Suprapubic skin (tissue), 4 donors: Measurements from ENCODE around the gene ATP6AP1. TPM values are rescaled to one million over a fixed set of nuclear protein-coding genes. Genes with fewer than 3 reads are reported as not detected.

Experiments used
- DNase-seq, 2 donors: peaks; one replicate each; pipeline ENCODE4 v3.0.0-alpha.2; 2019; ENCODE audit warnings: low spot score in 2 of 2
- H3K27ac ChIP-seq: fragments of 200-600 bp; sonication (generic); one replicate; pipeline ENCODE4 v1.5.1; 2019
- H3K27me3 ChIP-seq: fragments of 200-600 bp; sonication (generic); one replicate; pipeline ENCODE4 v1.5.1; 2019
- H3K36me3 ChIP-seq: fragments of 200-600 bp; sonication (generic); one replicate; pipeline ENCODE4 v1.5.1; 2019
- H3K4me1 ChIP-seq: fragments of 200-600 bp; sonication (generic); one replicate; pipeline ENCODE4 v1.5.1; 2019
- H3K4me3 ChIP-seq: fragments of 200-600 bp; sonication (generic); one replicate; pipeline ENCODE4 v1.5.1; 2019; ENCODE audit warnings: mild to moderate bottlenecking
- H3K9me3 ChIP-seq: fragments of 200-600 bp; sonication (generic); one replicate; pipeline ENCODE4 v1.5.1; 2019
- EP300 ChIP-seq: sonication (generic); formaldehyde crosslinking; IDR thresholded peaks from one replicate; pipeline ENCODE4 v1.6.1; 2017; ENCODE audit warnings: antibody characterized with exemption
- POLR2A ChIP-seq, 2 donors: fragments of 450-650 bp; IDR thresholded peaks; one replicate each; pipeline ENCODE4 v1.6.1; 2017; ENCODE audit warnings: antibody characterized with exemption in 2 of 2, mild to moderate bottlenecking in 2 of 2, moderate library complexity in 2 of 2
- POLR2AphosphoS5 ChIP-seq, 3 donors: sonication (generic); formaldehyde crosslinking; IDR thresholded peaks; one replicate each; pipeline ENCODE4 v1.6.1; 2017; ENCODE audit warnings: antibody characterized with exemption in 3 of 3
- WGBS: methylation state at CpG from one replicate; pipeline ENCODE4 v1.1.5; 2018; 5-methylcytosine and 5-hydroxymethylcytosine counted together
- total RNA-seq, 4 donors: library from RNA; depleted of rRNA; stranded (reverse); fragments of >200 nt; gene quantifications; one replicate each; pipeline ENCODE4 v1.1.0, GENCODE V29; 2016
- TF ChIP-seq, protein P1 (sequence below), 2 donors: fragments of 200-600 bp in 1 of 2; fragments of 450-650 bp in 1 of 2; sonication (generic) in 1 of 2; IDR thresholded peaks; one replicate each; pipeline ENCODE4 v1.5.1; 2016 to 2019; ENCODE audit warnings: antibody characterized with exemption in 2 of 2, mild to moderate bottlenecking in 1 of 2, moderate library complexity in 1 of 2

Gene ATP6AP1
- total RNA-seq, 4 donors from 2014 or later, result 47.0 to 64.4 (median 60.0) TPM

DNA sequence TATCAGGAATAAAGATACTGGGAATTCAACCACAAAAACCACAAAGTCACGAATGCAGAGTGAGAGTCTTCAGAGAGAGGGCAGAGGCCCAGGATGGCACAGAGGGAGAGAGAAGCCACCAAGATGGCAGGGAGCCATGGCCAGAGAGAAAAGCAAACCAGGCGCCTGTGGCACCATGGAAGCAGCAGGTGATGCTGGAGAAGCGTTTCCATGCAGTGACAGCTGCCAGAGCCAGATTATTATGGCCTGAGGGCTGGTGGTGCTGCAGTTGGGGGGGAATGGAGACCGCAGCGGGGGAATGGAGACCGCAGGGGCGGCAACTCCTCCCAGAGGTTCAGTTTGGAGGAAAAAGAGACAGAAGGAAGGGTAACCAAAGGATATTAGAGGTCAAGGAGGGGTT lies 11.3 kb upstream of the ATP6AP1 start:
- Histone ChIP-seq H3K4me3 (no peak overlapping the region), H3K36me3 (peaks cover 6% of the 10 kb centered on the region), H3K4me1 (peaks cover 9% of the 10 kb centered on the region), H3K9me3 (no peaks in the 10 kb centered on the region), H3K27ac (no peak overlapping the region), H3K27me3 (no peaks in the 10 kb centered on the region)
- DNase-seq, result no peak
- 63% methylated on average over 7 of the region's 7 CpGs for WGBS
- TF ChIP-seq, protein P1, sequence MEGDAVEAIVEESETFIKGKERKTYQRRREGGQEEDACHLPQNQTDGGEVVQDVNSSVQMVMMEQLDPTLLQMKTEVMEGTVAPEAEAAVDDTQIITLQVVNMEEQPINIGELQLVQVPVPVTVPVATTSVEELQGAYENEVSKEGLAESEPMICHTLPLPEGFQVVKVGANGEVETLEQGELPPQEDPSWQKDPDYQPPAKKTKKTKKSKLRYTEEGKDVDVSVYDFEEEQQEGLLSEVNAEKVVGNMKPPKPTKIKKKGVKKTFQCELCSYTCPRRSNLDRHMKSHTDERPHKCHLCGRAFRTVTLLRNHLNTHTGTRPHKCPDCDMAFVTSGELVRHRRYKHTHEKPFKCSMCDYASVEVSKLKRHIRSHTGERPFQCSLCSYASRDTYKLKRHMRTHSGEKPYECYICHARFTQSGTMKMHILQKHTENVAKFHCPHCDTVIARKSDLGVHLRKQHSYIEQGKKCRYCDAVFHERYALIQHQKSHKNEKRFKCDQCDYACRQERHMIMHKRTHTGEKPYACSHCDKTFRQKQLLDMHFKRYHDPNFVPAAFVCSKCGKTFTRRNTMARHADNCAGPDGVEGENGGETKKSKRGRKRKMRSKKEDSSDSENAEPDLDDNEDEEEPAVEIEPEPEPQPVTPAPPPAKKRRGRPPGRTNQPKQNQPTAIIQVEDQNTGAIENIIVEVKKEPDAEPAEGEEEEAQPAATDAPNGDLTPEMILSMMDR (IDR thresholded peaks at IDR 0.05), result no peak
- TF ChIP-seq POLR2AphosphoS5 (IDR thresholded peaks at IDR 0.05) (no peak), EP300 (no peak), POLR2A (IDR thresholded peaks at IDR 0.05) (no peak)

DNA sequence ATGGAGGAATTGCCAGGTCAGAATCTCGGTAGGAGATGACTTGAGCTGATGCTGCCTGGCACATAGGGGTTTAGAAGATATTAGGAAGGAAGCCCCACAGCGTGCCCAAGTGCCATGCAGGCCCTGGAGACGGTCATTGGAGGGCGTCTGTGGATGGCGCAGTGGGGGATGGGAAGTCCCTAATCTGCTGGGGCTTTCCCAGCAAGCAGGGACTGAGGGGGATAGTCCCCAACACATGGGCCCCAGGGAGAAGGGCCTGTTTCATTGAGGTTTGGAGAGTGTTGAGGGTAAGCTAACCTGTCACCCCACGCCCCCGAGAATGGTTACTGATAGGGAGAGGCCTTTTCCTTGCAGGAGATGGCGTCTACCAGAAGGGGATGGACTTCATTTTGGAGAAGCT lies 9.3 kb upstream of the ATP6AP1 start:
- H3K27ac ChIP-seq, result no peak overlapping the region
- TF ChIP-seq POLR2A (IDR thresholded peaks at IDR 0.05), result no peak
- no peak for TF ChIP-seq EP300
- TF ChIP-seq, protein P1 (IDR thresholded peaks at IDR 0.05), result no peak
- WGBS, result 79% methylated on average over 7 of the region's 8 CpGs

DNA sequence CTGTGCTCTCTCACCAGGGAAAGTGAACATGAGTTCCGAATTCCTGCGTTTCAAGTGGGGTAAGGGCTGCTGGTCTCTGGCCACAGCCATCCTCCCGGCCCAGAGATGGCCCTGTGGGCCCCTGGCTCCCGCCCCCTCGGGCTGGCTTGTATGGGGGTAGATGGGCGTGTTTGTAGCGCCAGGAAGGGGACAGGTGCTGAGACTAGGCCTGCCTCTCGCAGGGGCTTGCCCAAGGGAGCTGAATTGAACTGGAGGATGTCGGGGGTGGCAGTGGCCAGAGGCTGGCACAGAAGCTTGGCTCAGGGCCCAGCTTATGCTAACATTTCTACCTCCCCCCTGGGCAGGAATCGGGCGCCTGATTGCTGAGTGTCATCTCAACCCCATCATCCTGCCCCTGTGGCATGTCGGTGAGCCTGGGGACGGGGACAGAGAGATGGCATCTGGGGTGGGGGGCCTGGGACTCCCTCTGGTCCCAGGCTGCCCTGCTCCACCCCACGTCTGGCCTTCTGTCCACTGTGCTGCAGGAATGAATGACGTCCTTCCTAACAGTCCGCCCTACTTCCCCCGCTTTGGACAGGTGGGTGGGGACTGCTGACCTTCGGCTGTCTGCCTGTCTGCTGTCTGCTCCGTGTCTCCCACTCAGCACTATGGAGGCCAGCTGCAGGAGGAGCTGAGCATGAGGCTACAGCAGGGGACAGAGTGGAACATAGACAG lies 8.6 kb upstream of the ATP6AP1 start:
- no peaks in the 10 kb centered on the region for H3K4me1 ChIP-seq
- no peak for DNase-seq
- no peaks in the 10 kb centered on the region for H3K9me3 ChIP-seq
- no peak overlapping the region for H3K27ac ChIP-seq
- H3K27me3 ChIP-seq, result no peaks in the 10 kb centered on the region
- no CpG with 5 or more reads among the region's 19 CpGs for WGBS
- peaks cover 6% of the 10 kb centered on the region for H3K36me3 ChIP-seq
- H3K4me3 ChIP-seq, result no peak overlapping the region
- TF ChIP-seq, protein P1 (IDR thresholded peaks at IDR 0.05), result no peak
- TF ChIP-seq EP300 (no peak), POLR2A (IDR thresholded peaks at IDR 0.05) (no peak), POLR2AphosphoS5 (IDR thresholded peaks at IDR 0.05) (no peak)

More for the DNA sequence above, 9.3 kb upstream of the ATP6AP1 start:
- Histone ChIP-seq H3K9me3 (no peaks in the 10 kb centered on the region), H3K36me3 (peaks cover 6% of the 10 kb centered on the region), H3K4me1 (no peaks in the 10 kb centered on the region), H3K4me3 (no peak overlapping the region), H3K27me3 (no peaks in the 10 kb centered on the region)
- no peak for DNase-seq

GRCh38 chrX:154420402-154420756 lies 8.1 kb upstream of the ATP6AP1 start:
- Histone ChIP-seq H3K27ac (no peak overlapping the region), H3K9me3 (no peaks in the 10 kb centered on the region), H3K4me1 (no peaks in the 10 kb centered on the region), H3K27me3 (no peaks in the 10 kb centered on the region), H3K4me3 (no peak overlapping the region), H3K36me3 (peaks cover 6% of the 10 kb centered on the region)
- no peak for DNase-seq
- 57% methylated on average over 1 of the region's 10 CpGs for WGBS
- no peak for TF ChIP-seq POLR2AphosphoS5 (IDR thresholded peaks at IDR 0.05)
- TF ChIP-seq, protein P1 (IDR thresholded peaks at IDR 0.05), result no peak
- no peak for TF ChIP-seq POLR2A (IDR thresholded peaks at IDR 0.05)
- TF ChIP-seq EP300, result no peak

GRCh38 chrX:154426916-154427770 lies 1.3 kb upstream of the ATP6AP1 start:
- no peaks in the 10 kb centered on the region for H3K27me3 ChIP-seq
- 87% methylated on average over 13 of the region's 13 CpGs for WGBS
- H3K27ac ChIP-seq, result peak overlapping the region; percentile 10
- no peaks in the 10 kb centered on the region for H3K9me3 ChIP-seq
- peaks cover 2% of the 10 kb centered on the region for H3K36me3 ChIP-seq
- peaks cover 20% of the 10 kb centered on the region for H3K4me1 ChIP-seq
- peak overlapping the region; percentile 69 for H3K4me3 ChIP-seq
- TF ChIP-seq, protein P1 (IDR thresholded peaks at IDR 0.05), result no peak
- TF ChIP-seq POLR2A (IDR thresholded peaks at IDR 0.05) (no peak), EP300 (no peak), POLR2AphosphoS5 (IDR thresholded peaks at IDR 0.05) (no peak)
- no peak for DNase-seq
